ENCODE measurements around the gene SERTM1. TPM values are rescaled to one million over a fixed set of nuclear protein-coding genes. Genes with fewer than 3 reads are reported as not detected.

Gene SERTM1
- total and polyA plus RNA-seq, 2 donors (not counting 3 experiments of a cell fraction or from before 2014, with no cell fraction given), result 0.06 TPM; not detected in 1

DNA sequence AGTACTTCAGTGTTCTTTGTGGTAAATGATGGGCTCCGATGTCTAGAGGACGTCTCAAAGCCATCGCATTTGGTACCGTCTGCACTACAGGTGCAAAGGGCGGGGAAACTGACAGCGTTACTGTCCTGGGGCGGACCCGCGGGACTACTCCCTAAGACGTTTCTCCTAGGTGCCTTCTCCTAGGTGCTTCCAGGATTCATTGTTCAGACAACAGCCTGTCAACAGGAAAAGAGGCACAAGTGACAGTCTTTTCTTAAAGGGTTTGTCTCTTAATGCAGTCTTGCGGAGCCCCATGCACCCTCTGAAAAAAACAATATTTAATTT, 1.4 kb downstream of the SERTM1 start:
- intact Hi-C loops (cut with micrococcal nuclease) (no loop called here), dilution Hi-C loops (cut with MboI; ENCODE audit: extremely low pct_ligation_motif_present, low sequenced_read_pairs) (no loop called here)
- Histone ChIP-seq H3K9ac (replicated peaks; ENCODE audit: extremely low read depth, insufficient read depth, low read length) (no peak overlapping the region), H3K4me1 (ENCODE audit: control insufficient read depth, extremely low read depth, insufficient read depth, low read length) (peaks cover 8% of the 10 kb centered on the region), H3K27me3 (ENCODE audit: control insufficient read depth in 2 of 2, insufficient read depth in 2 of 2, low read length in 2 of 2) (peaks cover 26 to 50% of the 10 kb centered on the region in 2 experiments), H4K20me1 (replicated peaks; ENCODE audit: control insufficient read depth, extremely low read depth, insufficient read depth, low read length) (no peaks in the 10 kb centered on the region), H2AFZ (ENCODE audit: low read depth, low read length) (no peak overlapping the region), H3K9me3 (replicated peaks; ENCODE audit: control insufficient read depth, insufficient read depth, low read length) (no peaks in the 10 kb centered on the region), H3K4me3 (replicated peaks in 1 of 3; ENCODE audit: insufficient read depth in 1 of 3, low read depth in 1 of 3, low read length in 3 of 3) (no peak overlapping the region), H3K9me1 (replicated peaks; ENCODE audit: control insufficient read depth, extremely low read depth, insufficient read depth, low read length) (no peaks in the 10 kb centered on the region), H3K36me3 (ENCODE audit: control insufficient read depth in 2 of 2, extremely low read depth in 1 of 2, insufficient read depth in 2 of 2, low read length in 2 of 2) (no peaks in the 10 kb centered on the region), H3K4me2 (ENCODE audit: insufficient read depth, low read length) (no peak overlapping the region), H3K79me2 (ENCODE audit: control insufficient read depth, insufficient read depth, low read length) (no peaks in the 10 kb centered on the region), H3K27ac (ENCODE audit: insufficient read depth, low read depth, low read length) (no peak overlapping the region)
- no TSS peak for BruUV-seq (replicated peaks)
- no peak for DNase-seq (ENCODE audit: low read depth, low spot score)
- ChIA-PET POLR2A (no interaction called here), CTCF (no interaction called here)
- no peak for TF ChIP-seq POLR2AphosphoS5 (IDR thresholded peaks at IDR 0.05; ENCODE audit: insufficient read depth, low read depth, low read length)
- no peak for TF ChIP-seq MAX (IDR thresholded peaks at IDR 0.05; ENCODE audit: insufficient read depth, insufficient read length)
- TF ChIP-seq EZH2 (IDR thresholded peaks at IDR 0.05; ENCODE audit: borderline replicate concordance, low read depth, low read length, severe bottlenecking), result peak; percentile 53
- FAIRE-seq, result no peak

- H2AFZ ChIP-seq (ENCODE audit: low read depth, low read length), result no peak overlapping the region
- H3K36me3 ChIP-seq (ENCODE audit: control insufficient read depth in 2 of 2, extremely low read depth in 1 of 2, insufficient read depth in 2 of 2, low read length in 2 of 2), result no peaks in the 10 kb centered on the region
- no TSS peak for BruUV-seq (replicated peaks)
- ChIA-PET POLR2A (no interaction called here), CTCF (interaction anchor here (1.4 to 2.7 kb wide), 2 partner anchors 55 to 227 kb away, joined by 6 to 12 read pairs; no protein-coding TSS in a partner anchor)
- H3K4me2 ChIP-seq (ENCODE audit: insufficient read depth, low read length), result no peak overlapping the region
- H3K9ac ChIP-seq (replicated peaks; ENCODE audit: extremely low read depth, insufficient read depth, low read length), result no peak overlapping the region
- H3K4me3 ChIP-seq (replicated peaks in 1 of 3; ENCODE audit: insufficient read depth in 1 of 3, low read depth in 1 of 3, low read length in 3 of 3), result no peak overlapping the region
- H3K9me1 ChIP-seq (replicated peaks; ENCODE audit: control insufficient read depth, extremely low read depth, insufficient read depth, low read length), result no peaks in the 10 kb centered on the region
- H3K79me2 ChIP-seq (ENCODE audit: control insufficient read depth, insufficient read depth, low read length), result no peaks in the 10 kb centered on the region
- DNase-seq (ENCODE audit: low read depth, low spot score) (no peak), FAIRE-seq (no peak)
- no peaks in the 10 kb centered on the region for H3K4me1 ChIP-seq (ENCODE audit: control insufficient read depth, extremely low read depth, insufficient read depth, low read length)
- H4K20me1 ChIP-seq (replicated peaks; ENCODE audit: control insufficient read depth, extremely low read depth, insufficient read depth, low read length), result no peaks in the 10 kb centered on the region
- no peak overlapping the region for H3K27ac ChIP-seq (ENCODE audit: insufficient read depth, low read depth, low read length)
- H3K27me3 ChIP-seq (ENCODE audit: control insufficient read depth in 2 of 2, insufficient read depth in 2 of 2, low read length in 2 of 2), result peaks cover under 1 to 15% of the 10 kb centered on the region in 2 experiments
- intact Hi-C loops (cut with micrococcal nuclease) (no loop called here), dilution Hi-C loops (cut with MboI; ENCODE audit: extremely low pct_ligation_motif_present, low sequenced_read_pairs) (no loop called here)
- H3K9me3 ChIP-seq (replicated peaks; ENCODE audit: control insufficient read depth, insufficient read depth, low read length), result no peaks in the 10 kb centered on the region
- TF ChIP-seq POLR2A (IDR thresholded peaks at IDR 0.05; ENCODE audit: low read depth, low read length), result no peak
- TF ChIP-seq FOS (IDR thresholded peaks at IDR 0.05; ENCODE audit: borderline replicate concordance, insufficient read depth, low read length), result no peak
- no peak for TF ChIP-seq CTCF (IDR thresholded peaks at IDR 0.05; ENCODE audit: extremely low read depth in 1 of 2, insufficient read depth in 1 of 2, low read depth in 1 of 2, low read length in 2 of 2)
- no peak for TF ChIP-seq MAX (IDR thresholded peaks at IDR 0.05; ENCODE audit: insufficient read depth, insufficient read length)
- TF ChIP-seq POLR2AphosphoS5 (IDR thresholded peaks at IDR 0.05; ENCODE audit: insufficient read depth, low read depth, low read length), result no peak
- no peak for TF ChIP-seq MYC (IDR thresholded peaks at IDR 0.05; ENCODE audit: low read depth, low read length)
- TF ChIP-seq EZH2 (IDR thresholded peaks at IDR 0.05; ENCODE audit: borderline replicate concordance, low read depth, low read length, severe bottlenecking), result no peak
- no peak for TF ChIP-seq JUN (IDR thresholded peaks at IDR 0.05; ENCODE audit: borderline replicate concordance, insufficient read depth, insufficient read length, low read depth)
- TF ChIP-seq GATA2 (IDR thresholded peaks at IDR 0.05; ENCODE audit: insufficient read depth, insufficient read length, low read depth, low read length), result no peak
Measured at GRCh38 chr13:36680913-36681312, 7.1 kb downstream of the SERTM1 start.

Measured in endothelial cell of umbilical vein (primary cell).